Neutrophil (primary cell): ENCODE results near the gene GPR161.

ENCODE experiments used
- H3K27ac ChIP-seq: fragments of 200-600 bp; sonication (generic); 2 replicates; pipeline ENCODE4 v1.5.1; 2016; ENCODE audit warnings: mild to moderate bottlenecking, moderate library complexity
- H3K27me3 ChIP-seq: fragments of 200-600 bp; sonication (generic); 2 replicates; pipeline ENCODE4 v1.6.0; 2016; ENCODE audit warnings: mild to moderate bottlenecking
- H3K36me3 ChIP-seq: fragments of 200-600 bp; sonication (generic); 2 replicates; pipeline ENCODE4 v1.5.1; 2017
- H3K4me1 ChIP-seq, 2 experiments: fragments of 200-600 bp in 1 of 2; sonication (generic) in 1 of 2; 1 replicate in 1 of 2; 2 replicates in 1 of 2; pipeline versions ENCODE4 v1.5.1 to v1.6.1; 2013 to 2016; ENCODE audit warnings: low read depth in 1 of 2, low read length in 1 of 2, mild to moderate bottlenecking in 1 of 2, moderate library complexity in 1 of 2; ENCODE audit not compliant: control insufficient read depth in 1 of 2, insufficient read depth in 1 of 2
- H3K4me3 ChIP-seq, 2 experiments: fragments of 200-600 bp in 1 of 2; sonication (generic) in 1 of 2; 1 replicate in 1 of 2; 2 replicates in 1 of 2; pipeline ENCODE4 v1.5.1; 2013 to 2016; ENCODE audit warnings: low read depth in 1 of 2, low read length in 1 of 2, mild to moderate bottlenecking in 1 of 2, moderate library complexity in 1 of 2
- H3K9me3 ChIP-seq: fragments of 200-600 bp; sonication (generic); 2 replicates; pipeline ENCODE4 v1.5.1; 2016
- TF ChIP-seq, protein P1 (sequence below): fragments of 200-600 bp; sonication (generic); IDR thresholded peaks from 2 replicates; pipeline ENCODE4 v1.5.1; 2016; ENCODE audit warnings: antibody characterized with exemption

The GPR161 gene

DNA sequence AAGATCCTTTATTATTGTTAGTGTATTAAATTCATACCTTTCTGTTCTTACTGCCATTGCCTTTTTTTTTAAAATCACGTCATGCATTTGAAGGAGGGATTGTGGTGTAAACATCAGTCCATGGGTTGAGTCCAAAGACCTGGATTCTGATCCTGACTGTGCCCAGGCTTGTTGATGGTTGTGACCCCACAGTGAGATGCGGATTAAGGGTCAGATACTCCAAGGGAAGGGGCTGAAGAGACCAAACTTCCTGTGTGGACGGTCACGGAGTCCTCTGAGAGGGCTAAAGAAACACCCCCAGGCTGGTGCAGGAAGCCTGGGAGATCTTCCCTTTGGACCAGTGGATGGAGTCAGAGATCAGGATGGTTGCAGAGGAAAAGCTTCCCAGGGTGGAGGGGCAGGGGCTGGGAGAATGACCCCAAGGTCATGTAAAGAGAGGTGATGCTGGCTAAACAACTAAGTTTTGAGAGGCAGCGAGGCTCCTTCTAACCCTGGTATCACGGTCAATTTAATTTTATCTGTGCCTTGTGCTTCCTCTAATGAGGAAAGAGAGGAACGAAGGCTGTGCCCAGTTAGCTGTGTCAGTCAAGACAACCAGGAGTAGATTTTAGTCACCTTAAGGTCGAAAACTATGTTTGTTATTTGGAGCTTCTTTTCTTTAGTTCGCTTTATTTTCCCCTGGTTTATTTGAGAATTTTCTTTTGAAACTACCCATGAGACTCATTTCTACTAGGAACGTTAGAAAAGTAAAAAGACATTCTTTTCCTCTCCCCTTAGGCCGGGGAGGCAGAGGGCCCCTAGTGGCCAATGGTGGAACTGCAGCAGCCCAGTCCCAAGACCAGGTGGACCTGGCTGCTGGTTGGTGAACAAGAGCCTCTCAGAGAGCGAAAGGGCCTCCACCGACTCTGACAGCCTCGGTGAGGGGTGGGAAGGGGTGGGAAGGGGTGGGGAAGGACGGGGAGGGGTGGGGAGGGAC, 8.7 kb upstream of the GPR161 start:
- no peak overlapping the region for H3K4me3 ChIP-seq
- TF ChIP-seq, protein P1, sequence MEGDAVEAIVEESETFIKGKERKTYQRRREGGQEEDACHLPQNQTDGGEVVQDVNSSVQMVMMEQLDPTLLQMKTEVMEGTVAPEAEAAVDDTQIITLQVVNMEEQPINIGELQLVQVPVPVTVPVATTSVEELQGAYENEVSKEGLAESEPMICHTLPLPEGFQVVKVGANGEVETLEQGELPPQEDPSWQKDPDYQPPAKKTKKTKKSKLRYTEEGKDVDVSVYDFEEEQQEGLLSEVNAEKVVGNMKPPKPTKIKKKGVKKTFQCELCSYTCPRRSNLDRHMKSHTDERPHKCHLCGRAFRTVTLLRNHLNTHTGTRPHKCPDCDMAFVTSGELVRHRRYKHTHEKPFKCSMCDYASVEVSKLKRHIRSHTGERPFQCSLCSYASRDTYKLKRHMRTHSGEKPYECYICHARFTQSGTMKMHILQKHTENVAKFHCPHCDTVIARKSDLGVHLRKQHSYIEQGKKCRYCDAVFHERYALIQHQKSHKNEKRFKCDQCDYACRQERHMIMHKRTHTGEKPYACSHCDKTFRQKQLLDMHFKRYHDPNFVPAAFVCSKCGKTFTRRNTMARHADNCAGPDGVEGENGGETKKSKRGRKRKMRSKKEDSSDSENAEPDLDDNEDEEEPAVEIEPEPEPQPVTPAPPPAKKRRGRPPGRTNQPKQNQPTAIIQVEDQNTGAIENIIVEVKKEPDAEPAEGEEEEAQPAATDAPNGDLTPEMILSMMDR, result peak; percentile 95
- H3K36me3 ChIP-seq, result no peaks in the 10 kb centered on the region
- H3K27ac ChIP-seq, result peak overlapping the region; percentile 56
- no peaks in the 10 kb centered on the region for H3K9me3 ChIP-seq
- peaks cover 4 to 6% of the 10 kb centered on the region in 2 experiments for H3K4me1 ChIP-seq
- H3K27me3 ChIP-seq, result no peaks in the 10 kb centered on the region

- TF ChIP-seq, protein P1, result no peak
These were observed 5.2 kb upstream of the GPR161 start for GRCh38 chr1:168141871-168142385.

DNA sequence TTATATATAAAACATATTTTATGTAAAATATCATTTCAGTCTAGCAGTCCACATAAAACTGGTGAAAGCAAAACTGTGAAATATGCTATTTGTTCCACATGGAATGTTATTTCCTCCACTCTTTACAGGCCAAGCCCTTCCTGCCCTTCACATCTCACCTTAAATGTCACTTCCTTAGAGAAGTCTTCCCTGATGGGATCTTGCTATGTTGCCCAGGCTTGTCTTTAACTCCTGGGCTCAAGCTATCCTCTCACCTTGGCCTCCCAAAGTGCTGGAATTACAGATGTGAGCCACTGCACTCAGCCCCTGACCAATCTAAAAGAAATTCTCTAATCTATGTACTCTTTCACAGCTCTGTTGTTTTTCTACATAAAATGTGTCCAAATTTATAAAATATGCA, 2.3 kb upstream of the GPR161 start:
- H3K27ac ChIP-seq, result no peak overlapping the region
- H3K4me1 ChIP-seq, result peaks cover 12 to 15% of the 10 kb centered on the region in 2 experiments
- H3K27me3 ChIP-seq, result peaks cover 64% of the 10 kb centered on the region
- H3K4me3 ChIP-seq, result no peak overlapping the region
- TF ChIP-seq, protein P1, result no peak
- H3K9me3 ChIP-seq, result no peaks in the 10 kb centered on the region
- H3K36me3 ChIP-seq, result no peaks in the 10 kb centered on the region

More at GRCh38 chr1:168141871-168142385, 5.2 kb upstream of the GPR161 start:
- H3K36me3 ChIP-seq, result no peaks in the 10 kb centered on the region
- peaks cover 6 to 7% of the 10 kb centered on the region in 2 experiments for H3K4me1 ChIP-seq
- no peak overlapping the region for H3K27ac ChIP-seq
- H3K9me3 ChIP-seq, result no peaks in the 10 kb centered on the region
- peaks cover 35% of the 10 kb centered on the region for H3K27me3 ChIP-seq
- no peak overlapping the region for H3K4me3 ChIP-seq

- Histone ChIP-seq H3K27me3 (peaks cover 73% of the 10 kb centered on the region), H3K4me1 (peaks cover 12 to 15% of the 10 kb centered on the region in 2 experiments), H3K36me3 (no peaks in the 10 kb centered on the region), H3K4me3 (no peak overlapping the region), H3K27ac (no peak overlapping the region), H3K9me3 (no peaks in the 10 kb centered on the region)
- TF ChIP-seq, protein P1, result no peak
These were observed 1.4 kb upstream of the GPR161 start for GRCh38 chr1:168138134-168138533.

GRCh38 chr1:168137515-168137821, 738 bp upstream of the GPR161 start:
- no peaks in the 10 kb centered on the region for H3K9me3 ChIP-seq
- no peak overlapping the region for H3K27ac ChIP-seq
- peaks cover 80% of the 10 kb centered on the region for H3K27me3 ChIP-seq
- no peaks in the 10 kb centered on the region for H3K36me3 ChIP-seq
- peaks cover 12 to 15% of the 10 kb centered on the region in 2 experiments for H3K4me1 ChIP-seq
- peak overlapping the region in 1 of 2 experiments; percentile 35 for H3K4me3 ChIP-seq
- TF ChIP-seq, protein P1, result no peak
